HG02763 (cell line): ENCODE measurements around the gene FDX1.
A peak's percentile ranks its signal among the peaks of the same experiment; 100 is the strongest.

Experiments used
- ATAC-seq: cut with Tn5 transposase; IDR thresholded peaks from one replicate; pipeline ENCODE4 v1.9.1; 2021; ENCODE audit warnings: mild to moderate bottlenecking, moderate library complexity; ENCODE audit not compliant: unreplicated experiment

Gene FDX1

DNA sequence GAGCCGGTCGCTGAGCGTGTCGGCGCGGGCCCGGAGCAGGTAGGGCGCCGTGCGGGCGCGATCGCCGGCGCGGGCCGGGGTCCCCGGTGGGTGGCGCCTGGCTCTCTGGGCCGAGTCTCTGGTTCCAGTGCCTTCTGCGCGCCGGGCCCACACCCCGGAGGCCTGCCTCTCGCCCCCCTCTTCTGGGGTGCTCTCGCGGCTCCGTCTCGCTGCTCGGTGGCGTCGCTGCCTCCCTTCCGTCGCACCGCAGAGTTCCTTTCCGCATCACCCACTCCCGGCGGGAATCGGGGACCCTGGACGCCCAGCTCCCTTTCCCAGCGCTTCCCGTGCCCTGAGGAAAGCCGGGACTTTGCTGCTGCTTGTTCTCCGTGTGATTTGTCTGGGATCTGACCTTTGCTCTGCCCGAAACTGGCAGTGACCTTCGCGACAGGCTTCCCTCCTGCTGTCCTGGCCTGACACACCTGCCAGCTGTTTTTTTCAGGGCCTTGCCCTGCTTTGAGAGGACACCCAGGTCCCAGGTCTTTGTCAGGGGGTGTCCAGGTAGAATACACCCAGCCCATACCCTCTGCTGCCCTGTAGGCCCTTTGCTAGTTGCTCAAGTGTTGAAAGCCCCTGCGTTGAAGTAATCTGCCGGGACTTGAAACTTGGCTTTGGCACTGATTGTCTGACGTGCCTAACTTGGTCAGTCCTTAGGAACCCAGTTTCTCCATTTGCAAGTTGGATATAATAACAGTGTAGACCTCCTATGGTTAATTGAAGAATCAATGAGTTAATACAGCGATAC is 711 bp downstream of the FDX1 start:
- ATAC-seq: peak; percentile 36

DNA sequence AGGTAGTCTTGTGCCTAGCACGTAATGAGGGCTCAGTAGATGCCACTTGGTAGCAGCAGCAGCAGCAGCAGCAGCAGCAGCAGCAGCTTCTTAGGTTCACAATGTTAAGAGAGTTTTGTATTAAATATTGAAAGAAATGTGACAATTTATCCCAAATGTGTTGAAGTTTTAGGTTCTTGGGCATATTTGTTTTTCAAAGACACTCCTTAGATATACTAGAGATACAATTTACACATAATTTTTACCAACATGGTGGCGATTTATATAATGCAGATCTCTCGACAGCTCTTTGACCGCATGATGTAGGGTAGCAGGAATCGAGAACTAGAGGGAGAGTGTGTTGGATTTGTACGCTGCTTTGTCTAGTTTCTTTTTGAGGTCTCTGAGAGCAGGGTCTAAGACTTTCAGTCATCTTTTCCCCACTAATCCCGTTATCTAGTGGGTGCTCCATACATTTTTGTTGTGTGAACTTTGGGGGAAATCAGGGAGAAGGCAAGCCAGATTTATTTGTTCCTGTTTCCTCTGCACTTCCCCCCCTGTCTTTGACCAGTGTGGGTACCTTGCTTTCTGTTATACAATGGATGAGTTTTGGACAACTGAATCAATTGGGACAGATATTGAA is 1.4 kb downstream of the FDX1 start:
- no peak for ATAC-seq

DNA sequence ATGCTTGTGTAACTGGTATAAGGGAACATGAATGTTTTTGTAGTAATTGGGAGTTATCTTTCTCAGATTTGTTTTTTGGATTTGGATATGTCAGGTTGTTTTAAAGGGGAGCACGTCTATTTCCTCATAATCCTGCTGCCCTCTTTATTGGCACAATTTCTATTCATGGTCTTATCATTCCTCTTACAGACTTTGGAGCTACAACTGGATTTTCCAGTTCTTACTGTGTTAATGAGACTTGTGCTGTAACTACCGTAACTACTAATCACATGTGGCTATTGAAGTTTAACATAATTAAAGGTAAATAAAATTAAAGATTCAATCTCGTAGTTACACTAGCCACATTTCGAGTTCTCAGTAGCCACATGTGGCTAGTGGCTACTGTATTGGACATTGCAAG is 1.9 kb downstream of the FDX1 start:
- no peak for ATAC-seq

DNA sequence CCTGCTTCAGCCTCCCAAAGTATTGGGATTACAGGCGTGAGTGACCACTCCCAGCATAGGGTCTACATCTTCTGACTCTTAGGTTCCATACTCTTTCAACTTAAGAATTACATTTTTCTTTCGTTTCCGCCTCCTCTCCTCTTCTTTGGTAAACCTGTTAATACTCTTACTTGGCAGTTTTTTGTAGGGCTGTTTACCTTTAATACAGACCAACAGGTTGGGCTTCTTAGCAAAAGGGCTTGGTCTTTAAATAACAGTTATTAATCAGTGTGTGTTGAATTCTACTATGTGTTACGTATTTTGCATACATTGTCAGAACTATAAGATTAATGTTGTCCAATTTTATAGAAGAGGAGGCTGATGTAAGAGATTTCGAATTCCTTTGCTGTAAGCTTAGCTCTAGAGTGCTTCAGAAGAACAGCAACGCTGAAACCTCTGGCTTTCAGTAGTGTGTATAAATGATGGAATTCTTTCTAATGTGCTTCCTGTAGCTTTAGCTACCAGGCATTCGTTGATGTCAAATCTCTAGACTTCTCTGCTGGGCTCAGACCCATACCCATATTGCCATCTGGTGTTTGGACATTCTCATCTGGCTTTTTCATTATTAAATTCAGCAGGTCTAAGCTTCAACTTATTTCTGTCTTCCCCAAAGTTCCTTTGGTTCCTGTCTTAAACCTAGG is 3.1 kb downstream of the FDX1 start:
- no peak for ATAC-seq

DNA sequence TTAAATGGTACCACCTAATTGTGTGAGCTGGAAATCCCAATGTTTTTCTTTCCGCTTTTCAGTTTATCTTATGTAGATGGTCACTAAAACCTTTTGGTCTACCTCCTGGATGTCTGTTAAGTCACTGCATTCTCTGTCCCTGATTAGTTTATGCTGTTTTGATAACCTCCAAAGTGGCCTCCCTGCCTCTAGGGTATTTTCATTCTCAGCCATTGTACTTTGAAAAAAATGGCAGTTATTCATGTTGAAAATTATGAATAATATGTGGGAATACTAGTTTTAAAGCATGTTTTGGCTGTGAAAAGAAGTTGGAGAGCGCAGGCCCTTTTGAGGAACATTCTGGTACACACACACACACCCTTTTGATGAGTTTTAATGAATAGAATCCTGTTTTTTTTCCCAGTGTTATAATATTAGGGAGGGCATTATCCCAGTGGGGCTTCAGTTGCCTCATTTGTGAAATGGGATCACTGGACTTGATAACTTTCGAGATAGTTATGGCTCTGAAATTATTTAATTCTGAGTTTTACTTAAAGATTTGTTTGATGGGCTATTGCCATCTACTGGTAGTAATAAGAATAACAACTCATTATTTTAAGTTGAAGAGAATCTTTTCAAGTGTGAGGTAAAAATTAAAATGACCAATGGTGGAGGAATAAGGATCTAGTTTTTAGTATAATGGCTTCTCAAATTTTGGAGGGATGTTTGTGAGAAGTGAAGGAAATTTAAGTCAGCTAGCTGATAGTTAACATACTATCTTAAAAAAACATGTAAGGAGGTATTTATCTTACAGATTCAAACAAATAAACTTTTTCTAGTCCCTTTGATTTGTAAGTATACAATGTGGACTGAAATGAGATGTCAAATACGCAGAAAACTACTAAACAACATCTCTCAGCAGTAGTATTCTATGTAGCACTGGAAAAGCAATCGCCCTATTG is 3.9 kb downstream of the FDX1 start:
- no peak for ATAC-seq

DNA sequence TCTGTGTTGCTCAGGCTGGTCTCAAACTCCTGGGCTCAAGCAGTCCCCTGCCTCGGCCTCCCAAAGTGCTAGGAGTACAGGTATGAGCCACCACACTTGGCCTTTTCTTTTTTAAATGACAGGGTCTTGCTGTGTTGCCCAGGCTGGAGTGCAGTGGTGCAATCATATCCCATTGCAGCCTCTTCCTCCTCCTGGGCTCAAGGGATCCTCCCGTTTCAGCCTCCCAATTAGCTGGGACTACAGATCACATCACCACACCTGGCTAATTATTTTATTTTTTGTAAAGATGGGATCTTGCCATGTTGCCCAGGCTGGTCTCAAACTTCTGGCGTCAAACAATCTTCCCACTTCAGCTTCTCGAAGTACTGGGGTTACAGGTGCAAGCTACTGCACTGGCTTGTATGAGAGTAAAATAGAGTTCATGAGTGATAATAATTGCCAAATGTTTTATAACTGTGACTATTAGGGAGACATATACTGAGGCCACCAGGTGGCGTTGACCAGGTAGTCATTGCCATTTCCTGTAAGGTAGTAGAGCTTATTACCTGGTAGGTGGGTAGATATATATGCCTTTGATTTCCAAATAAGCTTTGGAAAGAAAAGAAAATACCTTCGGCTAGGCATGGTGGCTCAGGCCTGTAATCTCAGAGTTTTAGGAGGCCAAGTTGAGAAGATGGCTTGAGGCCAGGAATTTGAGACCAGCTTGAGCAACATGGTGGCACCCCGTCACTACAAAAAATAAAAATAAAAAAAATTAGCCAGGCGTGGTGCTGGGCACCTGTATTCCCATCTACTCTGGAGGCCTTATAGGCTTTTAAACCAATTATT is 5.4 kb downstream of the FDX1 start:
- no peak for ATAC-seq

DNA sequence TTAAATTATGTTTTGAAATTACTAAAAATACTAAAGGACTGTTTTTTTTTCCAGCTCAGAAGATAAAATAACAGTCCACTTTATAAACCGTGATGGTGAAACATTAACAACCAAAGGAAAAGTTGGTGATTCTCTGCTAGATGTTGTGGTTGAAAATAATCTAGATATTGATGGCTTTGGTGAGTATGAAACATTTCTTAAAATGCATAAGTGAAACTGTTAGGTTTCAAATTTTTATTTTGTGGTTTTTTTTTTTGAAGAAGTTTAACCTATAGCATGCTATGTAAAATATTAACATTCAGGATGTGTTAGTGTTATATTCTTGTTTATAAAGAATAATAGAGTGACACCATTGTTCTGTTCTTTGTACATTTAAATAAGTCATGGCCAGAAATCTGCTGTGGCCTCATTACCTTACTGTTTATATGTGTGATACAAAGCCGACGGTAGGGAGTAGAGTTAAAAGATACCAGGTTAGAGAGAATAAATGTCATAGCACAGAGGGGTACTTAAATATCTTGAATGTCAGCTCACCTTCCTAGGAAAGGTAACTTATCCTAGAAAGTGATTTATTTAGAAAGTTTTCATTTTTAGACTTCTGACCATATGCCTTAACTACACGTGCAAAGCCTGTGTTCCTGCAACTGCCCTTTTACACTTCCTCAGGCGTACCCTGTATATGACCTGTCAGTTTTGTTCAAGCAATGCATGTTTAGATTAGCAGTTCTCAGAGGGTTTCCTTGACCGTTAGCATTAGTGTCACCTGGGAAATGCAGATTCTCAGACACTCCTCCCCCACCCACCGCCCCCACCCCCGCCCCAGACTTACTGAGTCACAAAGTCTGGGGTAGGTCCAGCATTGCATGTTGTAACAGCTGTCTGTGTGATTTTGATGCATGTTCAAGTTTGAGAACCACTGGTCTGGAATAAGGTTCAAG is 6.3 kb downstream of the FDX1 start:
- ATAC-seq: no peak

DNA sequence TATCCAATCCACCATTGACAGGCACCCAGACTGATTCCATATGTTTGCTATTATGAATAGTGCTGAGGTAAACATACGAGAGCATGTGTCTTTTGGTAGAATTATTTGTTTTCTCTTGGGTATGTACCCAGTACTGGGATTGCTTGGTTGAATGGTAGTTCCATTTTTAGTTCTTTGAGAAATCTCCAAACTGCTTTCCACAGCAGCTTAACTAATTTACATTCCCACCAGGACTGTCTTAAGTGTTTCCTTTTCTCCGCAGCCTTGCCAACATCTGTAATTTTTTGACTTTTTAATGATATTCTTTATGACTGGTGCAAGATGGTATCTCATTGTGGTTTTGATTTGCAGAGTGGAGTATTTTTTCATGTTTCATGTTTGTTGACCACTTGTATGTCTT is 8.3 kb downstream of the FDX1 start:
- ATAC-seq: no peak

DNA sequence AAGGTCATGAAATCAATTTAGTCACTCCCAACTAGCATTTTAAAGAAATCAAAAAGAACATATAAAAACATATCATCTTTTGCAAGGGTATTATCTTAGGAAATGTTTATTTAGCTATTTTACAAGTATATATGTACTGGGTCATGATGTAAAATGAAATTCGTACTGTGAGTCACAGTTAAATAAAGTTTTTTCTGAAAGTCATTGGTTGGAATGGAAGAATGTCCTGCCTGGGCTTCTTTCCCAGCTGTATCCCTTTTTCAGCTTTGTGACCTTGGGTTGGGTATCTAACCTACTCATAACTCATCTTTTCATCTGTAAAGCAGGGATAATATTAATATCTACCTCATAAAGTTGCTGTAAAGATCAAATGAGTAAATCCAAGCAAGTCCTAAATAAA is 15.7 kb downstream of the FDX1 start:
- ATAC-seq: no peak

DNA sequence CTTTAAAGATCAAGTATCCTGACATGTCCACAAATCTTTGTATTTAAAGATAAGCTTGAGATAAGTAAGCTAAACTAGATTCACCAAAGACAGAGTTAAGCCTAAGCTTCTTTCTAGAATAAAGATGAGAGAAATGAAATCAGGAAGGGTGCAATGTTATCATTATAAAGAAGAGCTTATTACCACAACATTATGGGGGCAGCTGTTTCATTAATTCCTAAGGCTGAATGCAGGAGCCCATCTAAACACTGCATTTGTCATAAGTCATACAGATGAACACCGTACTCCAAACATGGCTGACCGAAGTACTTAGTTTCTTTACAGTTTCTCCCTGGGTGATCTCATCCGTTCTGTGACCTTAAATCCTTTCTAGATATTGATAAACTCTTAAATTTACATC is 16.3 kb downstream of the FDX1 start:
- ATAC-seq: no peak

DNA sequence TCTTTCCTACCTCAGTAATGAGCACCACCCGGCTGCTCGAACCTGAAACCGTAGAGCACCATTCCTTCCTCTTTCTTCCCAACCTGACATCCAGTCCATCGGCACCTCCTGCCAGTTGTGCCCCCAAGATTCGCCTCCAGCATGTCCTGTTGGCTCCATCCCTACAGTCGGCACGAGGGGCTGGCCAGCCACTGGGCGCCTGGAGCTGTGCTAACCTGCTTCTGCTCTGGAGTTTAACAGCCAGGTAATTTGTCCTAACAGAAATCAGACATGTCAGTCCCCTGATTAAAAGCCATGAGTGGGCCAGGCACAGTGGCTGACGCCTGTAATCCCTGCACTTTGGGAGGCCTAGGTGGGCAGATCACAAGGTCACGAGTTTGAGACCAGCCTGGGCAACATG is 16.8 kb downstream of the FDX1 start:
- ATAC-seq: no peak

DNA sequence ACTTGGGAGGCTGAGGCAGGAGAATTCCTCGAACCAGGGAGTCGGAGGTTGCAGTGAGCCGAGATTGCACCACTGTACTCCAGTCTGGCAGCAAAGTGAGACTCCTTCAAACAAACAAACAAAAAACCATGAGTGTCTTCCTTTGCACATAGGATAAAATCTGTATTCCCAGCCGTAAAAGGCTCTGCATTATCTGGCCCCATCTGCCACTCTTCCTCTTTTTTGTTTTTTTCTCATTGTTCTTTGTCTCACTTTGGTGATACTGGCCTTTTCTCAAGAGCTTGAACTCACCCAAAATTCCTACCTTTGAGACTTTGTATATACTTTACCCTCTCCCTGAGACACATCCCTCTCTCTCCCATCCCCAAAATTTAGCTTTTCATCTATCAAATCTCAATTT is 17.6 kb downstream of the FDX1 start:
- no peak for ATAC-seq

DNA sequence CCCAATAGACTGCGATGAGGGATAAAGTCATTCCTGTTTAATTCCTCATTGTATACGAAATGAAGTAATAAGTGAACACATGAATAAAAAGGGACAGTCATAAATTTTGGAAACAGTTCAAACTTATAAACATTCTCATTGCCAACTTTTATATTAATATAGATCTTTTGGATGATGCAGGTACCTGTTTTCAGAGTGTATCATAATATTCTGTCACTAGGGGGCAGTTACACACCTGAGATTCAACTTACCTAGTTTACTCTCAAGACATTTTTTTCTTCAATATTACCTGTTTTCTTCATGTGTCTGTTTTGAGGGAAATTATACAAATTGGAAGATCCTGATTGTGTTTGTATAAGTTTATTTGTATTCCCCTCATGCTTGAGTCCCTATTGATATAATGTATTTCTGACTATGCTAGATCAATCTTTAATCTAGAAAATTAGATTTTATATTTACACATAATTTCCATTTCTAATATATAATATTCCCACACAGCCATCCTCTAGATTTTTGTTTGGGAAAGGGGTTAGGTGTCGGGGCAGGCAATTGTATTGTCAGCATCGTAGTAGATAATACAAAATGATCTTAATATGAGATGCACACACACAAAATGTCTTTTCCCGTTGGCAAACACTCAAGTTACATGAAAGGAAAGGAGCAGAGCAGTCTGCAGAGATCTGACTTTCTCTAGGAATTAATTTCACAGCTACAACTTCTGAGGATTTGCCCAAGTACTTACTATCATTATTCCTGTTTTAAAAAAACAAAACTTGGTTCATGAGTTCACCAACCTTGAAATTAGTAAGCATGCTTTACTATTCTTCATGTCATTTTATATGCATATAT is 18.4 kb downstream of the FDX1 start:
- no peak for ATAC-seq

DNA sequence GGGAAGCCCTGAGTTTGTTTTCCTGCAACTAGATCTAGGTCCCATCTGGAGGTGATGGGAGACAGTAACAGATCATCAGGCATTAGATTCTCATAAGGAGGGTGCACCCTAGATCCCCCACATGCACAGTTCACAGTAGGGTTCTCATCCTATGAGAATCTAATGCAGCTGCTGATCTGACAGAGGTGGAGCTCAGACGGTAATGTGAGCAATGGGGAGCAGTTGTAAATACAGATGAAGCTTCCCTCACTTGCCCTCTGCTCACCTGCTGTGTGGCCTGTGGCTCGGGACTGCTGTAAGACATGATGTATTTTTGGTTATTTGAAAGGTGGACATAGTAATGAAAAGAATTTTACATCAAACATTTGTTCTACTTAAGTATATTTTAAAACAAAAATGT is 20.5 kb downstream of the FDX1 start:
- ATAC-seq: no peak

DNA sequence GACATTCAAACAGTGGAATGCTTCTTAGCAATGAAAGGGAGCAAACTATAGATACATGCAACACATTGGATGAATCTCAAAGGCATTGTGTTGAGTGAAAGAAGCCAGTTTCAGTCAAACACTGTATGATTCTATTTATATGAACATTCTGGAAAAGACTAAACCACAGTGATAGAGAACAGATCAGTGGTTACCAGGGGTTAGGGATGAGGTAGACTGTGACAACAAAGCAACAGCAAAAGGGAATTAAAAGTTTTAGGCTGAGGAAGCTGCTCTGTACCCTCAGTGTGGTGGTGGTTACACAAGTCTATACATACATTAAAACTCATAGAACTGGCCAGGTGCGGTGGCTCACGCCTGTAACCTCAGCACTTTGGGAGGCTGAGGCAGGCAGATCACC is 23.0 kb downstream of the FDX1 start:
- ATAC-seq: no peak

DNA sequence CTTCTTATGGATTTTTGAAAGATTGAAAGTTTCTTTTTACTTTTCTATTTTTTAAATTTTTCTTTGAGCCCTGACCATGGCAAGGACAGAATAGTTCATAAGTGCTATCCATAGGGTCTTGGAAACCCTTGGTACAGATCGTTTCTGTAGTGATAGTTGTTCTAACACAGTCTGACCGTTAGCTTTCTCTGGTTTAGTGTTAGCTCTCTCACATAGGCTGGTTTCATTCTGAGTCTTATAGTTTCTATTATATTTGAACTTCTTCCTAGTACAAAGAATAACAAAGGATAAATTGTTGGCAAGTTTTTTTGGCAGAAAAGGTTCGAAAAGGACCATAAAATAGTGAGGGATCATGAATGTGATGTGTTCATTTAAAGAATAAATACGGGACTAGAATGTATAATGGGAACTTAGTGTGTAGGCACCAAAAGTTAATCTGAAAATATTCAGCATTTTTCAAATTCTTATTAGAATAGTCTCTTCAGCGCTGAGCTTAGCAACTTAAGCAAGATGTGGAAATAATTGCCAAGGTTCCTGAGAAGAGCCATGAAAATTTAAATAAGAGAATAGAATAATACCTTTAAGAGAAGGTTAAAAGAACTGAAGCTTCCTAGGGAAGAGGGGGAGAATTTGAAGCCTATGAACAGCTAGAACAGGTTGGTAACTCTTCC is 24.1 kb downstream of the FDX1 start:
- peak; percentile 63 for ATAC-seq

DNA sequence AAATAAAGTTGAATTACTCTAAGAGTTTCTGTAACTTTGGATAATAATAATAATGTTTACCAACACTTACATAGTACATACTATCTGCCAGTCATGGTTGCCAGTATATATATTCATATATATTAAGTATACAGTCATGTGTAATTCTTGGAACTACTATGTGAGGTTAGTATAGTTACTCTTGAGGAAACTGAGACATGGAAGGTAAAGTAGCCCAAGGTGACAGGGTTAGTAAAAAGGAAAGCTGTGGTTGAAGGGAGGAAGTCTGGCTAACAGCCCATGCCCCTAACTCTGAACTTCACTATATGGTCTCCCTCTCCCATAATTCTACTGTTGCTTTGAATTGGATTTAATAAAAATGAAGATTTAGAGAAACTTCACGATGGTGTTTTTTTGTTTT is 24.9 kb downstream of the FDX1 start:
- no peak for ATAC-seq

DNA sequence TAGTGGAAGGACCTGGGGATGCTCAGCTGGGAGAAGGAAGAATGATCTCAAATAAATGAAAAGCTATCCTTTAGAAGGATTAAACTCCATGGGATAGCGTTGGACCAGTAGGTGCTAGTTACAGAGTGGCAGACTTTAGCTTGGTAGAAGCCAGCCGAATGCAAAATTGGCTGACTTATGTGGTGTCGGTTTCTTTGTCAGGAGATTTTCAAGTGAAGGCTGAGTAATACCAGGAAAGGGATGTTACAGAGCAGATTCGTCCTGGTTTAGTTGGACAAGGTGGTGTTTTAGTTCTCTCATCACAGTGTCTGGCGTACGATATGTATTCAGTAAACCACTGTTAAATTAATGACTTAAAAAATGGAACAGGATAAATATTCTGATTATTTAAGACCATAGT is 26.0 kb downstream of the FDX1 start:
- ATAC-seq: no peak
